ENCODE data around the gene MYO1G.

DNA sequence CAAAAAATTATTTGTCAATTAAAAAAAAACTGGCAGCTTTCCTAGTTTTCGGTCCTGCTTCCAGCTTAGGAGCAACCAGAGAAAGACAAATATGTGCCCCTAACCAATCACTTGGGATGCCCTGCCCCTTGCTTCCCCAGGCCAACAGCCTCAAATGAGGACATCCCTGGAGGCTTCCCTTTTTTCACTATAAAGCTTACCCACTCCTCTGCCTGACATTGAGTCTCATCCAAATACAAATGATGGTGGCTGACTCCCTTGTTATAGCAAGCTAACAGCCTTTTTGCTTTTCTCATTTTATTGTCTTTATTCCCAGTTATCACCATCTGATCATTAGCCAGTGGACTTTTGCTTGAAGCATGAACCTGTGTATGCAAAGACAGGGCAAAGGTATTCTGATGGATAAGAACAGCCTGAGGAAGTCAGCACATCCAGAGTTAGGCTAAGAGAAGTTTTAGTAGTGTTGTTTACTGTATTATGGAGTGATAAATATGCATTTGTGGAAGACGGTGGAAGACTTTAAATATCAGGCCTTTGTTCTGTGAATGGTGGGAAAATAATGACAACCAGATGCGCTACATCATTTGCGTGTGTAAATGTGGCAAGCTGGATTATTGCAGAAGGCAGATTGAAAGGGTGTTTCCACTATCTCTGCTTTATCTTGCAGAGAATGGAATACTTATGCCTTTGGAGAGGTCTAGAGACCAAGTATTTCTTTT is 19.5 kb upstream of the MYO1G start:
- TF ChIP-seq, protein P1, sequence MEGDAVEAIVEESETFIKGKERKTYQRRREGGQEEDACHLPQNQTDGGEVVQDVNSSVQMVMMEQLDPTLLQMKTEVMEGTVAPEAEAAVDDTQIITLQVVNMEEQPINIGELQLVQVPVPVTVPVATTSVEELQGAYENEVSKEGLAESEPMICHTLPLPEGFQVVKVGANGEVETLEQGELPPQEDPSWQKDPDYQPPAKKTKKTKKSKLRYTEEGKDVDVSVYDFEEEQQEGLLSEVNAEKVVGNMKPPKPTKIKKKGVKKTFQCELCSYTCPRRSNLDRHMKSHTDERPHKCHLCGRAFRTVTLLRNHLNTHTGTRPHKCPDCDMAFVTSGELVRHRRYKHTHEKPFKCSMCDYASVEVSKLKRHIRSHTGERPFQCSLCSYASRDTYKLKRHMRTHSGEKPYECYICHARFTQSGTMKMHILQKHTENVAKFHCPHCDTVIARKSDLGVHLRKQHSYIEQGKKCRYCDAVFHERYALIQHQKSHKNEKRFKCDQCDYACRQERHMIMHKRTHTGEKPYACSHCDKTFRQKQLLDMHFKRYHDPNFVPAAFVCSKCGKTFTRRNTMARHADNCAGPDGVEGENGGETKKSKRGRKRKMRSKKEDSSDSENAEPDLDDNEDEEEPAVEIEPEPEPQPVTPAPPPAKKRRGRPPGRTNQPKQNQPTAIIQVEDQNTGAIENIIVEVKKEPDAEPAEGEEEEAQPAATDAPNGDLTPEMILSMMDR (IDR thresholded peaks at IDR 0.05; ENCODE audit: poor library complexity) = no peak
- no peak for TF ChIP-seq EZH2 (IDR thresholded peaks at IDR 0.05; ENCODE audit: borderline replicate concordance)
- TF ChIP-seq EZH2phosphoT487 (IDR thresholded peaks at IDR 0.05; ENCODE audit: low read depth, severe bottlenecking, unreplicated experiment) = no peak

Measured in hepatocyte (in vitro differentiated cells).